Hepatocyte (in vitro differentiated cells): ENCODE data around the gene TUBE1. TPM values are rescaled to one million over a fixed set of nuclear protein-coding genes. Genes with fewer than 3 reads are reported as not detected.

Source experiments
- DNase-seq: peaks from one replicate; pipeline ENCODE4 v3.0.0-alpha.2; 2016; ENCODE audit warnings: low spot score
- H2AFZ ChIP-seq: fragments of 200-600 bp; sonication (generic); 2 replicates; pipeline ENCODE4 v1.6.0; 2016; ENCODE audit warnings: antibody characterized with exemption, mild to moderate bottlenecking
- H3K27ac ChIP-seq: fragments of 200-600 bp; sonication (generic); 2 replicates; pipeline ENCODE4 v1.5.1; 2016; ENCODE audit warnings: mild to moderate bottlenecking
- H3K27me3 ChIP-seq: fragments of 200-600 bp; sonication (generic); 2 replicates; pipeline ENCODE4 v1.6.1; 2016
- H3K36me3 ChIP-seq: fragments of 200-600 bp; sonication (generic); replicated peaks from 2 replicates; pipeline ENCODE4 v1.5.1; 2016; ENCODE audit warnings: low read depth; ENCODE audit not compliant: insufficient read depth
- H3K4me1 ChIP-seq: fragments of 200-600 bp; sonication (generic); 2 replicates; pipeline ENCODE4 v1.5.1; 2016; ENCODE audit warnings: mild to moderate bottlenecking, moderate library complexity; ENCODE audit not compliant: insufficient read depth
- H3K4me2 ChIP-seq: fragments of 200-600 bp; sonication (generic); 2 replicates; pipeline ENCODE4 v1.6.0; 2016
- H3K4me3 ChIP-seq: fragments of 200-600 bp; sonication (generic); 2 replicates; pipeline ENCODE4 v1.5.1; 2016; ENCODE audit warnings: mild to moderate bottlenecking
- H3K79me2 ChIP-seq: fragments of 200-600 bp; sonication (generic); 2 replicates; pipeline ENCODE4 v1.6.0; 2017; ENCODE audit warnings: mild to moderate bottlenecking
- H3K9me2 ChIP-seq: fragments of 200-600 bp; sonication (generic); replicated peaks from 2 replicates; pipeline ENCODE4 v1.6.0; 2017; ENCODE audit warnings: mild to moderate bottlenecking; ENCODE audit not compliant: insufficient read depth
- H3K9me3 ChIP-seq: fragments of 200-600 bp; sonication (generic); 2 replicates; pipeline ENCODE4 v1.5.1; 2016; ENCODE audit warnings: low read depth, mild to moderate bottlenecking
- H4K20me1 ChIP-seq: fragments of 200-600 bp; sonication (generic); 2 replicates; pipeline ENCODE4 v1.6.0; 2016; ENCODE audit warnings: mild to moderate bottlenecking; ENCODE audit not compliant: insufficient read depth, poor library complexity, severe bottlenecking
- EZH2 ChIP-seq: fragments of 200-600 bp; sonication (generic); IDR thresholded peaks from 2 replicates; pipeline ENCODE4 v1.6.1; 2016; ENCODE audit warnings: antibody characterized with exemption, mild to moderate bottlenecking, borderline replicate concordance
- EZH2phosphoT487 ChIP-seq: fragments of 200-600 bp; sonication (generic); IDR thresholded peaks from one replicate; pipeline ENCODE4 v1.6.1; 2018; ENCODE audit warnings: antibody characterized with exemption, mild to moderate bottlenecking, low read depth, moderate library complexity; ENCODE audit not compliant: unreplicated experiment, severe bottlenecking
- WGBS: methylation state at CpG from one replicate; pipeline ENCODE4 v1.1.6; 2016; ENCODE audit warnings: low lambda C conversion rate; ENCODE audit errors: missing lambda C conversion rate; 5-methylcytosine and 5-hydroxymethylcytosine counted together
- polyA plus RNA-seq: library from polyadenylated mRNA; unstranded; fragments of >200 nt; fragmentation: Nextera tagmentation; extraction: Ambion mirVana; gene quantifications from 2 replicates; pipeline ENCODE4 v1.2.1, GENCODE V29; 2016
- total RNA-seq: library from RNA; depleted of rRNA; stranded (reverse); fragments of >200 nt; gene quantifications from 2 replicates; pipeline ENCODE4 v1.2.3, GENCODE V29; 2014
- TF ChIP-seq, protein P1 (sequence below): fragments of 200-600 bp; sonication (generic); IDR thresholded peaks from 2 replicates; pipeline ENCODE4 v1.5.1; 2016; ENCODE audit warnings: antibody characterized with exemption, mild to moderate bottlenecking; ENCODE audit not compliant: poor library complexity

TUBE1 gene
- total and polyA plus RNA-seq, 2 experiments from 2014 or later = 14.4 to 20.3 TPM

DNA sequence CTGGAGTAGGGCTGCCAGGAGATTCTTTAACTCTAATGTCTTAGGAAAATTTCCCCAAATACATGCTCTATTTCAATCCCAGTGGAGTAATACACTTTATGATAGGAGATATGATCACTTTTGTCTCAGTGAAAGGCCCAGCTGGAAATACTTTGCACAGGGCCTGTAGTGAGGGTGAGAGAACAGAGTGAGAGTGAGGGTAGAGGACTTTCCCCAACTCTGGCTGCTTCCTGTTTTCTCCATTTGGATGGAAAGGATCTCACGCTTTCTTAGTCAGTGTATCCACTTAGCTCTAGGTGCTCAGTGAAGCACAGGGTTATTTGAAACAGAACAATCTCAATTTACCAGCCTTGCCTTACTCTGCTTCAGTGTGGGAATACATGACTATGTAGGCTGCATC, 36.7 kb upstream of the TUBE1 start:
- Histone ChIP-seq H3K4me3 (no peak overlapping the region), H3K4me1 (no peaks in the 10 kb centered on the region), H3K9me2 (no peaks in the 10 kb centered on the region), H4K20me1 (no peaks in the 10 kb centered on the region), H3K27me3 (no peaks in the 10 kb centered on the region), H3K9me3 (no peaks in the 10 kb centered on the region), H3K79me2 (no peaks in the 10 kb centered on the region), H2AFZ (no peak overlapping the region), H3K4me2 (no peak overlapping the region), H3K27ac (no peak overlapping the region), H3K36me3 (no peaks in the 10 kb centered on the region)
- 97% methylated on average over 1 of the region's 1 CpG for WGBS
- TF ChIP-seq EZH2 (no peak), EZH2phosphoT487 (no peak)
- TF ChIP-seq, protein P1, sequence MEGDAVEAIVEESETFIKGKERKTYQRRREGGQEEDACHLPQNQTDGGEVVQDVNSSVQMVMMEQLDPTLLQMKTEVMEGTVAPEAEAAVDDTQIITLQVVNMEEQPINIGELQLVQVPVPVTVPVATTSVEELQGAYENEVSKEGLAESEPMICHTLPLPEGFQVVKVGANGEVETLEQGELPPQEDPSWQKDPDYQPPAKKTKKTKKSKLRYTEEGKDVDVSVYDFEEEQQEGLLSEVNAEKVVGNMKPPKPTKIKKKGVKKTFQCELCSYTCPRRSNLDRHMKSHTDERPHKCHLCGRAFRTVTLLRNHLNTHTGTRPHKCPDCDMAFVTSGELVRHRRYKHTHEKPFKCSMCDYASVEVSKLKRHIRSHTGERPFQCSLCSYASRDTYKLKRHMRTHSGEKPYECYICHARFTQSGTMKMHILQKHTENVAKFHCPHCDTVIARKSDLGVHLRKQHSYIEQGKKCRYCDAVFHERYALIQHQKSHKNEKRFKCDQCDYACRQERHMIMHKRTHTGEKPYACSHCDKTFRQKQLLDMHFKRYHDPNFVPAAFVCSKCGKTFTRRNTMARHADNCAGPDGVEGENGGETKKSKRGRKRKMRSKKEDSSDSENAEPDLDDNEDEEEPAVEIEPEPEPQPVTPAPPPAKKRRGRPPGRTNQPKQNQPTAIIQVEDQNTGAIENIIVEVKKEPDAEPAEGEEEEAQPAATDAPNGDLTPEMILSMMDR = no peak
- DNase-seq = no peak

DNA sequence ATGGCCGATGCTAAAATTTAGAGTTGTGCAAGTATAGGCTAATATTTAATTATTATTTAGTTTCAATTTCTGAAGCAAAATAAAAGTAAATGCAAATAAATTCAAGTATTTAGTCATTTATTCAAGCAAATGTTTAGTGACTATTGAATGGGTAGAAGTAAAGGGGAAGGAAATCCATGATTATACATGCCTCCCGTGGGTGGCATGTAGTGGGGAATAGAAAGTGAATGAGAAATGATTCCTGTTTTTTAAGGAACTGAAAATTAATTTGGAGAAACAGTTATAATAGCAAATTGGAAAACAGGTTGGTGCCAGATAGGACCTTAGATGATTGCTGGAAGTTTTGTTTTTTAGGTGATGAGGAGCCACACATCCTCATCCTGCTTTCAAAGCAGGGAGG, 35.5 kb upstream of the TUBE1 start:
- no peak overlapping the region for H2AFZ ChIP-seq
- H3K4me2 ChIP-seq = no peak overlapping the region
- no peaks in the 10 kb centered on the region for H3K36me3 ChIP-seq
- WGBS = 88% methylated on average over 2 of the region's 2 CpGs
- no peak overlapping the region for H3K4me3 ChIP-seq
- H3K9me3 ChIP-seq = no peaks in the 10 kb centered on the region
- TF ChIP-seq, protein P1 = no peak
- no peak for TF ChIP-seq EZH2phosphoT487
- TF ChIP-seq EZH2 = no peak
- no peak for DNase-seq
- H4K20me1 ChIP-seq = no peaks in the 10 kb centered on the region
- no peaks in the 10 kb centered on the region for H3K9me2 ChIP-seq
- no peak overlapping the region for H3K27ac ChIP-seq
- H3K4me1 ChIP-seq = no peaks in the 10 kb centered on the region
- no peaks in the 10 kb centered on the region for H3K79me2 ChIP-seq
- H3K27me3 ChIP-seq = no peaks in the 10 kb centered on the region

DNA sequence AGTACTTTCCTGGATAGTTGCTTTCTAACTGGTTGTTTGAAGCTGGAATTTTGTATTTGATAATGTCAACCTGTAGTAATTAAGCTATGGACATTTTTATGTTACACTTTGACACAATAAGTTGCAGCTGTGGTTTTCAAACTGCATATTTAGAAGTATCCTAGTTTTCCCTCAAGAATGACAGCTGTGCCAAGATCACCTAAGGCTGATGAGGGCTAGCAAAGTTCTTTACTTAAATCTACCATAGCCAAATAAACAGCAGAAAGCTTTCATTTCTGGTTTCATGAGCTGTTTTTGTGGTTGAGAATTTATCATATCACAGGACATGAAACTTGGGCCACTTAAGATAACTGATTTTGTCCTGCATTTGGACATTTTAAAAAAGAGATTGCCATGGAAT, 30.8 kb upstream of the TUBE1 start:
- no peaks in the 10 kb centered on the region for H3K36me3 ChIP-seq
- no peak overlapping the region for H3K4me2 ChIP-seq
- H2AFZ ChIP-seq = no peak overlapping the region
- no peak overlapping the region for H3K27ac ChIP-seq
- no peak for TF ChIP-seq EZH2
- H3K4me1 ChIP-seq = no peaks in the 10 kb centered on the region
- no peak overlapping the region for H3K4me3 ChIP-seq
- no peaks in the 10 kb centered on the region for H3K9me2 ChIP-seq
- DNase-seq = no peak
- no peaks in the 10 kb centered on the region for H3K27me3 ChIP-seq
- H4K20me1 ChIP-seq = no peaks in the 10 kb centered on the region
- no peaks in the 10 kb centered on the region for H3K79me2 ChIP-seq
- no peaks in the 10 kb centered on the region for H3K9me3 ChIP-seq

DNA sequence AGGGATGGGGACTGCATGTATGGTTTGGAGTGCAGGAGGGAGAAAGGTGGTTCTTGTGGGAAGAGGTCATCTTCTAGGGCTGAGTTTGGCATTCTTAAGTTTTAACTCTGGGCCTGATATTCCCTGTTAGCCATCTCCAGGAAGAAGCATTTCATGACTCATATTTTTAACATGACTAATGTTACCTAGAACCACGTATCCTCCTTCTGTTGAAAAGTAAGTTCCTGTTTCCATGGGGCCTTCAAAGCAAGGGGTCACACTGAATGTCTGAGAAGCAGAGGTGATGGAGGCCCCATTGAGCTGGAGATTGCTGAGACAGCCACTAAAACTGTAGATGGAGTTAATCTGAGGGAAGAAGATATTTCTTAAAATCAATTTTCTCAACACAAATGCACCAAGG, 30.3 kb upstream of the TUBE1 start:
- WGBS = 65% methylated on average over 1 of the region's 1 CpG
- no peak for TF ChIP-seq EZH2phosphoT487
- TF ChIP-seq, protein P1 = no peak
- DNase-seq = no peak

More for the DNA sequence above, 30.3 kb upstream of the TUBE1 start:
- no peak overlapping the region for H2AFZ ChIP-seq
- no peaks in the 10 kb centered on the region for H3K9me3 ChIP-seq
- no peak overlapping the region for H3K4me2 ChIP-seq
- H3K79me2 ChIP-seq = no peaks in the 10 kb centered on the region
- no peaks in the 10 kb centered on the region for H3K36me3 ChIP-seq
- no peaks in the 10 kb centered on the region for H4K20me1 ChIP-seq
- H3K4me3 ChIP-seq = no peak overlapping the region
- no peaks in the 10 kb centered on the region for H3K9me2 ChIP-seq
- no peaks in the 10 kb centered on the region for H3K4me1 ChIP-seq
- no peaks in the 10 kb centered on the region for H3K27me3 ChIP-seq
- H3K27ac ChIP-seq = no peak overlapping the region
